Neural cell (in vitro differentiated cells): Measurements from ENCODE around the gene DAGLA.

ENCODE experiments used
- CTCF ChIP-seq: fragments of 450-650 bp; IDR thresholded peaks from 2 replicates; pipeline ENCODE4 v1.5.1; 2014; ENCODE audit warnings: antibody characterized with exemption, mild to moderate bottlenecking, moderate library complexity; ENCODE audit not compliant: poor library complexity, severe bottlenecking
- EP300 ChIP-seq: fragments of 450-650 bp; conservative IDR thresholded peaks from 2 replicates; pipeline ENCODE4 v1.6.1; 2014; ENCODE audit warnings: antibody characterized with exemption, mild to moderate bottlenecking, moderate library complexity; ENCODE audit not compliant: poor library complexity, severe bottlenecking
- EZH2 ChIP-seq: fragments of 200-600, 300-800 bp; shearing (Covaris generic), sonication (generic); IDR thresholded peaks from 2 replicates; pipeline ENCODE4 v1.6.1; 2014; ENCODE audit warnings: antibody characterized with exemption, low read length, borderline replicate concordance, mild to moderate bottlenecking; ENCODE audit not compliant: insufficient read depth, poor library complexity, severe bottlenecking
- RAD21 ChIP-seq: fragments of 450-650 bp; conservative IDR thresholded peaks from 2 replicates; pipeline ENCODE4 v1.6.1; 2014; ENCODE audit warnings: antibody characterized with exemption, mild to moderate bottlenecking, moderate library complexity

GRCh38 chr11:61737131-61737530 lies 56.9 kb downstream of the DAGLA start:
- TF ChIP-seq CTCF (no peak), EZH2 (no peak), EP300 (no peak), RAD21 (no peak)
